GM18508 (cell line): ENCODE measurements around the gene CUBN.

Source experiments
- ATAC-seq: cut with Tn5 transposase; IDR thresholded peaks from one replicate; pipeline ENCODE4 v1.9.1; 2021; ENCODE audit warnings: moderate number of reproducible peaks; ENCODE audit not compliant: insufficient read depth, unreplicated experiment

CUBN gene

DNA sequence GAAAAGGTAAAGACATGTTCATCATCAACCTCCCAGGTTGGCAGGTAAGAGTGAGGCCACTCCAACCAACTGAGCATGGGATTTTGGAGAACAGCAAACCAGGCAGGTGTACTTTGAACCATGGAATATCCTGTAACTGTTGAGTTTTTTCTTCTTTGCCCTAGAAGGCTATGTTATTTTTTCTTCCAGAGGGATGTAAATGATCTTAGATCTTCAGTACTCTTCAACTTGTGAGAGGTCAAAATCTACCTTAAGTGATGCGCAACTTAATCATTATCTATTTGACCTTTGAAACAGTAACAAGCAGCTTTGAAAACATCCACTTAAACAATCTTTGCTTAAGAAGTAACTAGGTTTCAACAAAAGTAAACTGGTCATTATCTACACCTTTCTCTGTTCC is at the start of gene CUBN:
CUBN (minus strand) TSS at position 71 of the 400 bp plus-strand sequence; CDS start at position 25, 46 bp downstream.
- no peak for ATAC-seq

DNA sequence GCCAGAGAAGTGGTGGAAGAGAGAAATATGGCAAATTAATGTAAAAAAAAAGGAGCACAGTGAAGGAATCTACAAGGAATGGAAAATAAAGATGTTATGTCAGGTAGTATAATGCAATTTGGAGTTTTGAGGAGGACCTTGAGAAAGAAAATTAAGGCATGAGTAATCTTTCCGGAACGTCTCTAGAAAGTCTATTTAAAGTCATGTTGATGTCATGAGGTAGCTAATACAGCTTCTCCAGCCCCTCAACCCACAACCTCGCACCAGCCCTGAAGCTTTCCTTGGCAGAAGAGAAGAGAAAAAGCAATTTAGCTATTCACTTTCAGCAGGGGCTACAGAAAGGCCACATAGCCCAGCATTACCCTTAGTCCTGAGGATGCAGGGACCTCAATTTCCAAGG is 49.4 kb upstream of the CUBN start:
- no peak for ATAC-seq

DNA sequence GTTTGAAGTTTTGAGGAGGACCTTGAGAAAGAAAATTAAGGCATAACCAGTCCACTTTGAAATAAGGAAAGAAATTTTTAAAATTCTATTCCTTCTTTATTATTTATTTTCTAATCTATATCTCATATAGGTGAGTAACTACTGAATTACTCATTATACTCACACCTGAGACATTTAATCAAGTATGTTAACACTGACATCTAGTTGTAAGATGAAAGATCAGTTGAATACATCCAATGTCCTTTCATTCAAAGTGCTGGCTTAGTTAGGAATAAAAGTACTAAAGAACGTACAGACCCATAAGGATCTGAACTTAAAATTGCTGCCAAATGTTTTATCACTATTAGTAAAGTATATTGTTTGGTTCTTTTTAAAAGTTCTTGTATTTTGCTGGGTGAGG is 48.4 kb upstream of the CUBN start:
- no peak for ATAC-seq

DNA sequence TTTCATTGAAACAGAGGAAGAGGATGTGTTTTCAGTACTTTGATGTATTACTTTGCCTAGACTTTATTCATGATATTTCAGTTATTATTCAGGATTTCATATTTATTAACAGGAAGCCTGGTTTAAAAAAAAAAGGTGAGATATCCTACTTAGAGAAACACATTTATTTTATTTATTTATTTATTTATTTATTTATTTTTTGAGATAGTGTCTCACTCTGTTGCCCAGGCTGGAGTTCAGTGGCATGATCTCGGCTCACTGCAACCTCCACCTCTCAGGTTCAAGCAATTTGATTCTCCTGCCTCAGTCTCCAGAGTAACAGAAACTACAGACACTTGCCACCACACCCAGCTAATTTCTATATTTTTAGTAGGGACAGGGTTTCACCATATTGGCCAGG is 47.4 kb upstream of the CUBN start:
- ATAC-seq = no peak

DNA sequence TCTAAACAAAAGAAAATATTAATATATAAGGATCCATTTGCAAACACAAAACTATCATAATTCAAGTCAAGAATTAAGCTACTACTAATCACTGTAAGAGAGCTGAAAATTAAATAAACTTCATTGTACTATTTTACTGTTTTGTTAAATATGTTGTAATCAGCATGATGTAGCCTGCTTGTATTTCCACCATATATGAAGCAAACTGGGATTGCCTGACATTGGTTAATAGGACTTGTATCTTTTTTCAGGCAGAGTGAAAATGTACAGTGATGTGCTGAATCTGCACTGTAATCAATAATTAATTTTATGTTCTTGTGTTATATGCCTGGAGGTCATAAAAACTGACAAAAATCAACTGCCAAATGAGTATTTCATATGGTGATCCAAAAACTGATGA is 46.5 kb upstream of the CUBN start:
- ATAC-seq = no peak

DNA sequence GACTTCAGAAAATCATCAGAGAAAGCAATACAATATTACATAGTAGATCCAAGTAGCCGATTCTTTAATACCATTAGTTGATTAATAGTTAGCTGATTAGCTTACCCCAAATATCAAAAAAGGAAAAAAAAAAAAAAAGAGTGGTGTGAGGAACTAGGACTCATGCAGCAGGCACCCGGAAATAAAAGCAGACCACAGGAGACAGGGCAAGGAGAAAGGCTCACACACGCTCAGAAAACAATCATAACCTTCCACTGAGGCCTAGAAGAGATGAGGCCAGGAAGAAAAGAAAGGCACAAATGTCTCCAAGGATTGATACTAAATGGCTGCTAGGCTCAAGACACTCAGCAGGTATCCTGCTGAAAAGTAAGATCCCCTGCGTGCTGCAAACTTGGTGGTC is 45.9 kb upstream of the CUBN start:
- no peak for ATAC-seq

DNA sequence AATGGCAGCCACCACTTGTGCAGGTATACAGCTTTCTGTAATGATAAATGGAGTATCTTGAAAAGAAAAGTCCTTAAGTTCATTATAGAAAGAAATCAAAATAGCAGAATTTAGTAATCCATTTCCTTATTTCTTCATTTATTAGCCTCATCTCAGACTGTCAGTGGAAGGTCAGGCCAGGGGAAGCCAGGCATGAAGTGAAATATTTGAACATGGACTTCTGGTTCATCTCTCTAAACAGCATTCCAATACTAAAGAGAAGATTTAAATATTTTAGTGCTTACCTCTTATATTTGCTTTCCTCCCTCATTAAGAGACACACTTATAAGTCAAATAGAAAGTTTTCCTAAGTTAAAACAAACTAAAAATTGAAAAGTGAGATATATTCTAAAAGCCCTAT is 45.0 kb upstream of the CUBN start:
- ATAC-seq = no peak

DNA sequence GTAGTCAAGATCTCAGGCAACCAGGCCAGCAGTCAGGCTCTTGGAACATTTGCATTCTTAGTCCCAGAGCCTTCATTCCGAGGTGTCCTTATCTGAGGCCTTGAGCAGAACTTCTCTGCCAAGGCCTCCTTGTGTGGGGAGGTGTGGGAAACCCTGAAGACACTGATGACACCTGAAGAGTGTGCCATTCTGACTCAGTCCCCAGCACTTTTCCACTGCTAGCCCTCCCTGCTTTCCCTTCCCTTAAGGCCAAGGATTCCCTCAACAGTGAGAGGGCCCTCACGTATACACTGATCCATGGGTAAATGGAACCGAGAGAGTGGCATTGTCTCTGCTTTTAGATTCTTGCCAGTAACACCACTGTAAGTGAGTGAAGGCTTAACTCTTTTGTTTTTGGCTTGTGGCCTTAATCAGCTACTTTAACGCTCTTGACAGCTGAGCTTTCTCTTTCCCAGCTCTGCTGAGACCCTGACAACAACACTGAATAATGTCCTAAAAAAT is 41.6 kb upstream of the CUBN start:
- no peak for ATAC-seq

DNA sequence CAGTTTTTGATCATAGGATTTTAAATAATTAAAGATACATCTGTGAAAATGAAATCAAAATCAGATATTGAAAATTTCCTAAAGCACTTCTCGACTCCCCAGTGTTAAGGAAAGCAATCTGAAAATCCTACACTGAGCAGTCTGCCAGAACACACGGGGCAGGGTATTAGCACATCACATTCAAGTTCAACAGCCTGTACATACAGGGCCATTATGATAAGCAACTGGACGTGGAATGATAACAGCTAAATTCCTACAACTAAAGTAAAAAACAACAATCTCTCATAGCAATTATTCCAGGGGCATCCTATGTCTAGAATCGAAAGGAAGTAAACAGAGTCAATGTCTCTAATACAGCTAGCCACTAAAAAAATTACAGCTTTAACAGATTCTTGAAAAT is 40.2 kb upstream of the CUBN start:
- ATAC-seq = no peak

DNA sequence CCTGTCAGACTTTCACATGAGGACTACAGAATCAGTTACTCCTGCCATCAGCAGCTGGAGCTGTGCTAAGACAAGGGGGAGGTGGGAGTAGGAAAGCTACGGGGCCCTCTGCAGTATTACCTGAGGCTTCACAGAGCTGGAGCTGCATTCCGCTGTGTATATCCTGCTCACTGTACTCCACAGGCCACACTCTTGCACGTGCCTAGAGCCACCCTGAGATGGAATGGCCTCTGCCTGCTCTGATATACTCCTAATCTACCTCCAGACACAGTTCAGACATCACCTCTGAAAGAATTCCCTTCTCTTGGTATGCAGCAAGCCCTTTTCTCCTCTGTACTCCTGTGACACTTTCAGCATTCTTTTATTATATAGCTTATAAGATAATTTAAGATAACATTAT is 37.1 kb upstream of the CUBN start:
- ATAC-seq = no peak

DNA sequence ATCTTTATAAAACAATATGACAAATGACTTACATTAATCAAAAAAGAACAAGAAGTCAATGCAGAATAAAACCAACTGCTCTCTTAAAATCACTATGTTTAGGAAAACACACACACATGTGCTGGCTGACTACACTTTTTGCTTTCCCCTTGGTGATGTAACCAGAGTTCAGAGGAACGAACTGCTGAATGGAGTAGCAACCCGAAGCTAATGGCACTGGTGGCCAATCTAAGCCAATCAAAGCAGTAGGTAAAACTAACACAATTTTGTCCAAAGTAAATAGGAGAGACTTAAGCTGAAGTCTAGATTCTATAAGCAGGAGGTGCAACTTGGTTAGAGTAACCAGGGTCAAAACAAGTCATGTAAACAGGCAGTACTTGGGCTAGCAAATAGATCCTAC is 33.2 kb upstream of the CUBN start:
- no peak for ATAC-seq

DNA sequence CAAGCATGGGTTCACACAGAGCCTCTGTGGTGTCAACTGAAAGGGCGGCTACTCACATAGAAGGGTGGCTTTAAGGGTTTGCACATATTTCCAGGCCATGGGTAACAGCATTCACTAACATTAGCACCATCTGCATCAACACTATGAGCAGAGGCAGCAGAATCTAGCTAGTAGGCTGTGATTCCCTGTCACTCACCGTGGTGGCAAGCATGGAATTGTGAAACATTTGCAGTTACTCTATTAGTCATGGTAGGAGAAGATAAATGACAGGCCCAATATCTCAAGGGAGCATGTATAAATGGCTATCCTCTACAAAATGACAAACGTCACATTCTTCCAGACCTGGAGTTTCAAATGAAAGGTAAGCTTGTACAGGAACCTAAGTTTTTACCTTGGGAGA is 32.2 kb upstream of the CUBN start:
- no peak for ATAC-seq

DNA sequence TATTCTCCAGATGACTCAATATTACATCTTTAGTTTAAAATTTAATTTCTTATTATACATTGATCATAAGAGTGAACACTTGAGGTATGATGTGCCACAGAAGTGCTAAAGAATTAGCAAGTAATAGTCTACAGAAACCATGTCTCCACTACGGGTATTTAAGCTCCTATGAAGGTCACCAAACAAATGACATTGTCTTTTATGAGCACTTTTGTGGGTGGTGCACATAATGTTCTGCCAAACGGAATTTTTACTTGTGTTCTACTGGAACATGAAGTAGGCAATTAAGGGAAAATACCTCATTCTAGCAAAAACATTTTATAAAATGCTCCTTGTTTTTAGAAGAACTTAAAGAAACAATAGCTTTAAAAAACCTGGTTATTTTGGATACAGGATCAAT is 27.4 kb upstream of the CUBN start:
- no peak for ATAC-seq

DNA sequence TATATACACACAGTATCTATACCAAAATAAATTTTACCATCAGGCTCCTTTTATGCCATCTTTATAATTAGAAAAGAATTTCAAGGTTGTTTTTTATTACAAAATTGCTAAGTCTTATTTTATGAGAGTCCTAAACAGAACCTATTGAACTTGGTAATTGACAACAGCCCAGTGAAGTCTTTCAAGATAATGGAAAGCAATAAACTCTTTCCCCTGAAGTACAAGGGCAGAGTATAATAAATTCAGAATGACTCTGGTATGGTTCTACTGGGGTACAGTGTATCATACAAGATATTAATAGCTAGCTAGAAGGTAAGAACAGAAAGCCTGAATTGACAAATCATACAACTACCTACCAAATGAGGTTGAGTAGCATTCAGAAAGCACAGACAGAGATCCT is 26.2 kb upstream of the CUBN start:
- no peak for ATAC-seq

DNA sequence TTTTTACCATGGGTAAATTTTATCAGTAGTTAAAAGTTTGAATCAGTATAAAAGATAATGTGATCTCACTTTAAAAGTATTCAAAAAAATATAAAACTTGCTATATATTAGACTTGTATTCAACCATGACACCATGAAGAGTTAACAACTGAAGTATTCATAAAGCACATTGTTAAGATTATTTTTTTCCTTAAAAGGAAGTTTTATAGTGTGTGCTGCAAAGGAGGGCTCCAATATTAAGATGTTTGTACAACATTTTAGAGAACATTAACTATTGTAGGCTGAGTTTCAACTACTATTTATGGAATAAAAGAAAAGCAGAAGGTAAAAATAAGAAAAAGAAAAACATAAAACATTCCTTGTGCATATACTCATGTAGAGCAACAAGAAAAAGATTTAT is 24.5 kb upstream of the CUBN start:
- no peak for ATAC-seq

DNA sequence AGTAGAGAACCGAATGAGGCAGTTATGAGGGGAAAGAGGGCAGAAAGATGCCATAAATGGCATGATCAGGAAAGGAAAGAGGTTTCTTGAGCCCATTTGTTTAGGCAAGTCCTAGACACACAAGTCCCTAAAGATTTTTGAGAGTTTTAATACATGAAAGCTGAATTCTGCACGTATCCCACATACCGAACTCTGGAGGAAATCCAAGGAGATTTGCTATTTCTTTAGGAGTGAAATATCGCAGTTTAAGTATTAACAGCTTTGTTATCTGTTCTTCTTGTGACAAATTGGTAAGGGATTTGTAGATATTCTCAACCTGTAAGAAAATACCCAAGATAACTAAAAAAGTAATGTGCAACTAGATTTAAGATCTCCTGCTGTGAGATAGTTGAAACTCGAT is 23.7 kb upstream of the CUBN start:
- no peak for ATAC-seq

DNA sequence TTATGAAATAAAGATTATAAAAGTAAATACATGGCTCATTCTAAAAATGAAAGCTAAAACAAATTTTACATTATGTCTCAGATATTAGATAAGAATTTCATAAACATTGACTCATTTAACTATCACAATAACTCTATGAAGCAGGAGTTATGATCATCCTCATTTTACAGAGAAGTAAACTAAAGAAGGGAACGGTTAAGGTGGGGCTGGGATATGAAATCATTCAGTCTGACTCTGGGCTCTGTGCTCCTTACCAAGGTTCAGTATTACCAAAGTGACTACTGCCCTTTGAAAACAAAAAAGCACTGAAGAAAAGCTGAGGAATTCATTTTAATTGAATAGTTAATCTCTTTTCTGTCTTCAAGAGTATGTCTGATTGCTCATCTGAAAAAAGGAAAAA is 22.1 kb upstream of the CUBN start:
- no peak for ATAC-seq

DNA sequence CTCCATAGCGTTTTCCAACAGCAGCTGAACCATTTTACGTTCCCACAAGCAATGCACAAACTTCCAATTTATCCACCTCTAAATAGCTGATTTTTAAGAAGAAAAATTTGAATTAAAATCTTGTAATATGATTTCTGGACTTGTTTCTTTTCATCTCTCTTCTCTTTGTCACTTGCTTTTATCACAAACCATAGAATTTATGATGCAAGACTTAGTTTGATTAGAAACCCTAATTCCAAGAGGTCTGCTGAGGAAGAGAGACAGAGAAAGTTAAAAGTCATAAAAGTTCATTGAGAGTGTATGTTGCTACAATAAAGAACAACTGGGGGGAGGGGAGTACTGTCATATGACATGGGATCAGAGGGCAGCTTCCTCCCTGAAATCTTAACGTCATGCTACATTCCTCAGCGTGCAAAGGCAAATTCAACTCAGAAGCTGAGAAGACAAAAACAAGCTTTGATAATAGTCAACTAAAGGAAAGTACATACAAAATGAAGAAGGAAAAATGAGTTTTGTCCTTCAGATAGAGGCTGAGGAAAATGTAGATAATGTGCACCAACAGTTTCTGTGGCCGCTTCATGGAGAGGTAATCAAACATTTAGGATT is 18.4 kb upstream of the CUBN start:
- ATAC-seq = no peak

DNA sequence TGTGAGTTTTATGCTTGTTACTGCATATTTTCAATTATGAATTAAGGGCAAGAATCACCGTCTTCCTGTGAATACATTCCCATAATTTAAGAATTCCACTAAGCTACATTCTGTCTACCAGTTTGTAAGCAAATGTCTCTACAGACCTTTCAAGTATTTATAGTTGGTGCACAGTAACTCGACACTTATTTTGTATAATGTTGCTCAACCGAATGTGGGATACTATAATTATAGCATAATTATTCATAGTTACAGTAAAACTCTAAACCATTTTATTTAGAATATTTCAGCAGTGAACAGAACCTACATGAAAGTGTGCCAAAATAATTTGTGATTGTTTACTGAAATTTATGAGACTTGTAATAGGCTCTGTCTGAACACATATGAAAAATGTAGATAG is 17.3 kb upstream of the CUBN start:
- ATAC-seq = no peak

DNA sequence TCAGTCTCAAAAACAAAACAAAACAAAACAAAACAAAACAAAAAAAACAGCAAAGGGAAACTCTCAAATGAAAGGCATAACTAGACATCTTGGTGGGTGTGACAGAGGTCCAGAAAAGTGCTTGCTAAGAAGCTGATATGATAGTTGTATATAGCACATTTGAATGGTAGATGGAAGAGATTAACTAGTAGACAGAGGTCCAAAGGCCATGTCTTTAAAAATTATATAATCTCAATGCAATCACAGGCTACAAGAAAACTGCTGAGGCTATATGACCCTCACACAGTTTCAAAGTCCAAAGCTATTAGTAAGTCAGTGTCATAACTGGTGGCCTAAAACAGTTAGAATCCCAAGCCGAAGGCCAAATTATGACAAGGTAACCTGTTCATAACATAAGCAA is 15.6 kb upstream of the CUBN start:
- no peak for ATAC-seq

DNA sequence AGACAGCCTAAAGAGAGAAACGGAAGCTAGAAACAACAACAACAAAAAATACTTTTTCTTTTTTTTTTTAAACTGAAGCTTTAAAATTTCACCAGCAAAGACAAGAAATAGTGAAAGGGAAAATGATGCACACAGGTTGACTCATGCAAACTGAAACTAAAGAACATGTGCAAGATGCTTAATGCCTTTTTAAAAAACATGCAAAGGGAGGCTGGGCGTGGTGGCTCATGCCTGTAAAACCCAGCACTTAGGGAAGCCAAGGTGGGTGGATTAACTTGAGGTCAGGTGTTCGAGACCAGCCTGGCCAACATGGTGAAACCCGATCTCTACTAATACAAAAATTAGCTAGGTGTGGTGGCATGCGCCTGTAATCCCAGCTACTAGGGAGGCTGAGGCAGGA is 15.1 kb upstream of the CUBN start:
- no peak for ATAC-seq

DNA sequence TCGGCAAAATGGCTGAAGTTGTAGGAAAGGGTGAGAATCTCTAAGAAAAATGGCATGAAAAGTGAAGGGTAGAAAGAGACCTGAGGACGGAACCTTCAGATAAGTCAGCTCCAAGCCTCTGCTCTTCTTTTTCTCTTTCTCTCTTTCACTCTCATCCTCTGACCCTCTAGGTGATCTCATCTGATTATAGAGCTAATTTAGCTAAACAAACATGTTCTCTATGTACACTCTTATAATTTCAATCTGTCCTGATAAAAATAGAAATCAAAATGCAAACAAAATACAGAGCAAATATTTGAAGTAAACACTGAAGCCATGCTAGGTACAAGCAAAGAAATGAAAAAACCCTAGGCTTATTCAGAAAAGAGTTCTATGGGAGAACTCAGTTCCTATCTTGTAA is 14.4 kb upstream of the CUBN start:
- ATAC-seq = no peak
